HEK293 (cell line): ENCODE results near the gene CPT1C.

Source experiments
- GLIS1 ChIP-seq: fragments of 450-650 bp; formaldehyde crosslinking; IDR thresholded peaks from 2 replicates; pipeline ENCODE4 v1.5.1; 2016; ENCODE audit warnings: missing biosample characterization, missing genetic modification characterization
- HOXA7 ChIP-seq: sonication (generic); formaldehyde crosslinking; IDR thresholded peaks from 2 replicates; pipeline ENCODE4 v1.8.1; 2022; ENCODE audit warnings: missing genetic modification reagents, borderline replicate concordance
- IKZF3 ChIP-seq: fragments of 450-650 bp; IDR thresholded peaks from 2 replicates; pipeline ENCODE4 v1.5.0; 2018; ENCODE audit warnings: missing biosample characterization, mild to moderate bottlenecking, missing genetic modification characterization, moderate library complexity
- REPIN1 ChIP-seq: fragments of 450-650 bp; formaldehyde crosslinking; IDR thresholded peaks from 2 replicates; pipeline ENCODE4 v1.5.1; 2017; ENCODE audit warnings: missing biosample characterization, missing genetic modification characterization, low read depth
- SP3 ChIP-seq: fragments of 450-650 bp; formaldehyde crosslinking; IDR thresholded peaks from 2 replicates; pipeline ENCODE4 v1.5.1; 2016; ENCODE audit warnings: missing biosample characterization, missing genetic modification characterization
- TRIM28 ChIP-seq: IDR thresholded peaks from 2 replicates; pipeline ENCODE4 v1.6.1; 2011; ENCODE audit warnings: low read length, control low read depth, borderline replicate concordance
- ZBTB20 ChIP-seq: fragments of 450-650 bp; formaldehyde crosslinking; IDR thresholded peaks from 2 replicates; pipeline ENCODE4 v1.5.1; 2016; ENCODE audit warnings: missing biosample characterization, missing genetic modification characterization
- ZNF112 ChIP-seq: fragments of 450-650 bp; formaldehyde crosslinking; IDR thresholded peaks from 2 replicates; pipeline ENCODE4 v1.5.0; 2017; ENCODE audit warnings: missing biosample characterization, missing genetic modification characterization
- ZNF16 ChIP-seq: fragments of 450-650 bp; formaldehyde crosslinking; IDR thresholded peaks from 2 replicates; pipeline ENCODE4 v1.5.1; 2016; ENCODE audit warnings: low read depth, missing biosample characterization, missing genetic modification characterization
- ZNF169 ChIP-seq: fragments of 450-650 bp; formaldehyde crosslinking; IDR thresholded peaks from 2 replicates; pipeline ENCODE4 v1.5.1; 2016; ENCODE audit warnings: missing biosample characterization, missing genetic modification characterization
- ZNF18 ChIP-seq: fragments of 450-650 bp; formaldehyde crosslinking; IDR thresholded peaks from 2 replicates; pipeline ENCODE4 v1.5.1; 2016; ENCODE audit warnings: missing biosample characterization, missing genetic modification characterization
- ZNF280D ChIP-seq: fragments of 450-650 bp; formaldehyde crosslinking; IDR thresholded peaks from 2 replicates; pipeline ENCODE4 v1.5.1; 2016; ENCODE audit warnings: missing biosample characterization, missing genetic modification characterization
- ZNF423 ChIP-seq: fragments of 450-650 bp; formaldehyde crosslinking; IDR thresholded peaks from 2 replicates; pipeline ENCODE4 v1.5.1; 2016; ENCODE audit warnings: missing biosample characterization, missing genetic modification characterization
- ZNF501 ChIP-seq: fragments of 450-650 bp; formaldehyde crosslinking; IDR thresholded peaks from 2 replicates; pipeline ENCODE4 v1.5.1; 2016; ENCODE audit warnings: missing biosample characterization, missing genetic modification characterization
- ZNF510 ChIP-seq: fragments of 450-650 bp; formaldehyde crosslinking; IDR thresholded peaks from 2 replicates; pipeline ENCODE4 v1.5.1; 2018; ENCODE audit warnings: mild to moderate bottlenecking, missing genetic modification characterization, missing biosample characterization; ENCODE audit not compliant: insufficient replicate concordance
- ZNF658 ChIP-seq: fragments of 450-650 bp; formaldehyde crosslinking; IDR thresholded peaks from 2 replicates; pipeline ENCODE4; 2016; ENCODE audit warnings: missing biosample characterization, missing genetic modification characterization
- ZSCAN18 ChIP-seq: fragments of 450-650 bp; formaldehyde crosslinking; IDR thresholded peaks from 2 replicates; pipeline ENCODE4 v1.5.1; 2016; ENCODE audit warnings: missing biosample characterization, missing genetic modification characterization
- TF ChIP-seq, protein P1 (sequence below): fragments of 450-650 bp; formaldehyde crosslinking; IDR thresholded peaks from 2 replicates; pipeline ENCODE4 v1.5.1; 2017; ENCODE audit warnings: missing biosample characterization, missing genetic modification characterization
- TF ChIP-seq, protein P2 (sequence below): fragments of 450-650 bp; formaldehyde crosslinking; IDR thresholded peaks from 2 replicates; pipeline ENCODE4 v1.5.1; 2016; ENCODE audit warnings: missing biosample characterization, missing genetic modification characterization
- TF ChIP-seq, protein P3 (sequence below): fragments of 450-650 bp; formaldehyde crosslinking; IDR thresholded peaks from 2 replicates; pipeline ENCODE4 v1.5.1; 2017; ENCODE audit warnings: missing biosample characterization, missing genetic modification characterization
- TF ChIP-seq, protein P4 (sequence below): fragments of 450-650 bp; formaldehyde crosslinking; IDR thresholded peaks from 2 replicates; pipeline ENCODE4 v1.5.1; 2016; ENCODE audit warnings: missing biosample characterization, missing genetic modification characterization
- TF ChIP-seq, protein P5 (sequence below): fragments of 450-650 bp; formaldehyde crosslinking; IDR thresholded peaks from 2 replicates; pipeline ENCODE4 v1.5.1; 2016; ENCODE audit warnings: missing biosample characterization, missing genetic modification characterization
- TF ChIP-seq, protein P6 (sequence below): fragments of 450-650 bp; formaldehyde crosslinking; optimal IDR thresholded peaks from 2 replicates; pipeline ENCODE3; 2016; ENCODE audit warnings: missing biosample characterization, mild to moderate bottlenecking, missing genetic modification characterization

The CPT1C gene

DNA sequence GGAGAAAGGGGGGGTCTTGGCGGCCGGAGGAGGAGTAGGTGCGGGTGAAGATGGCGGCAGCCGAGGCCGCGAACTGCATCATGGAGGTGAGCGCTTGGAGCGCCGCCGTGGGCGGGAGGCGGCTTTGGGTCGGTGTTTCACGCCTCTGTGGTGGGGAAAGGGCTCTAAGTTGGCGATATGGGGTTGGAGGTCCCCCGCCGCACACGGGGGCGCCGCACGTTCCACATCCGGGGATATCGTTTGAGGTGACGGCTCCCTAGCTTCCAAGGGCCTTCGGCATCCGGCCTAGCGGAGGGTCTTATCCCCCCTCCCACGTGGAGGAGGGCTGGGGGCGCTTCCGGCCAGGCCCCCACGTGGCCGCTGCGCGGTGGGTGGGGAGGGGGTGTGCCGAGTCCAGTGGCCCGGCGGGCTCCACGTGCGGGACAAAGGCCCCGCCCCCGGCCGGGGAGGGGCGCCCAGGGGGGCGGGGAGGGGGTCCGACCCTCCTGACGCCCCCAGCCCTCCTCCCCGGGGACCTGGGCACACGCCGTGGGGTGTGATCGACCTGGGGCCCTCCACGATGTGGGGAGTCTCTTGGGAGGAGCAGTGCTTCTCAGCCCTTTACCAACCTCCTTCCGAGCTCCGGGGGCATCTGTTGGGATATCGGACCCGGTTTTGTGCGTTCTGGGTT, 13.6 kb upstream of the CPT1C start, which contains the start of gene PRMT1 (continued):
- TF ChIP-seq ZNF510 (no peak), SP3 (tag by site-specific recombination) (peak; percentile 87), ZBTB20 (tag by site-specific recombination) (peak; percentile 61; the same call in 1 of the 2 replicates), IKZF3 (0 out of 2 replicates have a peak, but pooled peaks have one; percentile 73), ZNF112 (tag by site-specific recombination) (no peak), ZNF280D (tag by site-specific recombination) (peak; percentile 65; the same call in 1 of the 2 replicates), HOXA7 (CRISPR knock-in tag) (no peak), ZNF501 (peak; percentile 78), ZNF16 (tag by site-specific recombination) (no peak), ZSCAN18 (tag by site-specific recombination) (0 out of 2 replicates have a peak, but pooled peaks have one; percentile 44), REPIN1 (no peak), ZNF169 (tag by site-specific recombination) (no peak; the same call in 1 of the 2 replicates), ZNF658 (no peak), ZNF18 (tag by site-specific recombination) (no peak), ZNF423 (tag by site-specific recombination) (peak; percentile 98), TRIM28 (no peak), GLIS1 (peak; percentile 86)
- TF ChIP-seq, protein P1, sequence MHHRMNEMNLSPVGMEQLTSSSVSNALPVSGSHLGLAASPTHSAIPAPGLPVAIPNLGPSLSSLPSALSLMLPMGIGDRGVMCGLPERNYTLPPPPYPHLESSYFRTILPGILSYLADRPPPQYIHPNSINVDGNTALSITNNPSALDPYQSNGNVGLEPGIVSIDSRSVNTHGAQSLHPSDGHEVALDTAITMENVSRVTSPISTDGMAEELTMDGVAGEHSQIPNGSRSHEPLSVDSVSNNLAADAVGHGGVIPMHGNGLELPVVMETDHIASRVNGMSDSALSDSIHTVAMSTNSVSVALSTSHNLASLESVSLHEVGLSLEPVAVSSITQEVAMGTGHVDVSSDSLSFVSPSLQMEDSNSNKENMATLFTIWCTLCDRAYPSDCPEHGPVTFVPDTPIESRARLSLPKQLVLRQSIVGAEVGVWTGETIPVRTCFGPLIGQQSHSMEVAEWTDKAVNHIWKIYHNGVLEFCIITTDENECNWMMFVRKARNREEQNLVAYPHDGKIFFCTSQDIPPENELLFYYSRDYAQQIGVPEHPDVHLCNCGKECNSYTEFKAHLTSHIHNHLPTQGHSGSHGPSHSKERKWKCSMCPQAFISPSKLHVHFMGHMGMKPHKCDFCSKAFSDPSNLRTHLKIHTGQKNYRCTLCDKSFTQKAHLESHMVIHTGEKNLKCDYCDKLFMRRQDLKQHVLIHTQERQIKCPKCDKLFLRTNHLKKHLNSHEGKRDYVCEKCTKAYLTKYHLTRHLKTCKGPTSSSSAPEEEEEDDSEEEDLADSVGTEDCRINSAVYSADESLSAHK (tag by site-specific recombination) = no peak; the same call in 1 of the 2 replicates
- TF ChIP-seq, protein P2, sequence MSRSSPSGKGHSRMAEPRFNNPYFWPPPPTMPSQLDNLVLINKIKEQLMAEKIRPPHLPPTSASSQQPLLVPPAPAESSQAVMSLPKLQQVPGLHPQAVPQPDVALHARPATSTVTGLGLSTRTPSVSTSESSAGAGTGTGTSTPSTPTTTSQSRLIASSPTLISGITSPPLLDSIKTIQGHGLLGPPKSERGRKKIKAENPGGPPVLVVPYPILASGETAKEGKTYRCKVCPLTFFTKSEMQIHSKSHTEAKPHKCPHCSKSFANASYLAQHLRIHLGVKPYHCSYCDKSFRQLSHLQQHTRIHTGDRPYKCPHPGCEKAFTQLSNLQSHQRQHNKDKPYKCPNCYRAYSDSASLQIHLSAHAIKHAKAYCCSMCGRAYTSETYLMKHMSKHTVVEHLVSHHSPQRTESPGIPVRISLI (tag by site-specific recombination) = no peak
- TF ChIP-seq, protein P3, sequence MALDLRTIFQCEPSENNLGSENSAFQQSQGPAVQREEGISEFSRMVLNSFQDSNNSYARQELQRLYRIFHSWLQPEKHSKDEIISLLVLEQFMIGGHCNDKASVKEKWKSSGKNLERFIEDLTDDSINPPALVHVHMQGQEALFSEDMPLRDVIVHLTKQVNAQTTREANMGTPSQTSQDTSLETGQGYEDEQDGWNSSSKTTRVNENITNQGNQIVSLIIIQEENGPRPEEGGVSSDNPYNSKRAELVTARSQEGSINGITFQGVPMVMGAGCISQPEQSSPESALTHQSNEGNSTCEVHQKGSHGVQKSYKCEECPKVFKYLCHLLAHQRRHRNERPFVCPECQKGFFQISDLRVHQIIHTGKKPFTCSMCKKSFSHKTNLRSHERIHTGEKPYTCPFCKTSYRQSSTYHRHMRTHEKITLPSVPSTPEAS = 0 out of 2 replicates have a peak, but pooled peaks have one; percentile 27
- TF ChIP-seq, protein P4, sequence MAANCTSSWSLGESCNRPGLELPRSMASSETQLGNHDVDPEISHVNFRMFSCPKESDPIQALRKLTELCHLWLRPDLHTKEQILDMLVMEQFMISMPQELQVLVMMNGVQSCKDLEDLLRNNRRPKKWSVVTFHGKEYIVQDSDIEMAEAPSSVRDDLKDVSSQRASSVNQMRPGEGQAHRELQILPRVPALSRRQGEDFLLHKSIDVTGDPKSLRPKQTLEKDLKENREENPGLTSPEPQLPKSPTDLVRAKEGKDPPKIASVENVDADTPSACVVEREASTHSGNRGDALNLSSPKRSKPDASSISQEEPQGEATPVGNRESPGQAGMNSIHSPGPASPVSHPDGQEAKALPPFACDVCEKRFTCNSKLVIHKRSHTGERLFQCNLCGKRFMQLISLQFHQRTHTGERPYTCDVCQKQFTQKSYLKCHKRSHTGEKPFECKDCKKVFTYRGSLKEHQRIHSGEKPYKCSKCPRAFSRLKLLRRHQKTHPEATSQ (tag by site-specific recombination) = no peak
- TF ChIP-seq, protein P5, sequence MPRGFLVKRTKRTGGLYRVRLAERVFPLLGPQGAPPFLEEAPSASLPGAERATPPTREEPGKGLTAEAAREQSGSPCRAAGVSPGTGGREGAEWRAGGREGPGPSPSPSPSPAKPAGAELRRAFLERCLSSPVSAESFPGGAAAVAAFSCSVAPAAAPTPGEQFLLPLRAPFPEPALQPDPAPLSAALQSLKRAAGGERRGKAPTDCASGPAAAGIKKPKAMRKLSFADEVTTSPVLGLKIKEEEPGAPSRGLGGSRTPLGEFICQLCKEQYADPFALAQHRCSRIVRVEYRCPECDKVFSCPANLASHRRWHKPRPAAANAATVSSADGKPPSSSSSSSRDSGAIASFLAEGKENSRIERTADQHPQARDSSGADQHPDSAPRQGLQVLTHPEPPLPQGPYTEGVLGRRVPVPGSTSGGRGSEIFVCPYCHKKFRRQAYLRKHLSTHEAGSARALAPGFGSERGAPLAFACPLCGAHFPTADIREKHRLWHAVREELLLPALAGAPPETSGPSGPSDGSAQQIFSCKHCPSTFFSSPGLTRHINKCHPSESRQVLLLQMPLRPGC (tag by site-specific recombination) = peak; percentile 21; the same call in 1 of the 2 replicates
- TF ChIP-seq, protein P6, sequence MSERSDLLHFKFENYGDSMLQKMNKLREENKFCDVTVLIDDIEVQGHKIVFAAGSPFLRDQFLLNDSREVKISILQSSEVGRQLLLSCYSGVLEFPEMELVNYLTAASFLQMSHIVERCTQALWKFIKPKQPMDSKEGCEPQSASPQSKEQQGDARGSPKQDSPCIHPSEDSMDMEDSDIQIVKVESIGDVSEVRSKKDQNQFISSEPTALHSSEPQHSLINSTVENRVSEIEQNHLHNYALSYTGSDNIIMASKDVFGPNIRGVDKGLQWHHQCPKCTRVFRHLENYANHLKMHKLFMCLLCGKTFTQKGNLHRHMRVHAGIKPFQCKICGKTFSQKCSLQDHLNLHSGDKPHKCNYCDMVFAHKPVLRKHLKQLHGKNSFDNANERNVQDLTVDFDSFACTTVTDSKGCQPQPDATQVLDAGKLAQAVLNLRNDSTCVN (tag by site-specific recombination) = peak; percentile 34
